HepG2 (cell line): ENCODE results near the gene CFAP46. TPM values are rescaled to one million over a fixed set of nuclear protein-coding genes. Genes with fewer than 3 reads are reported as not detected.
"Not testable (repeated sequence)": the region's sequence is repeated elsewhere in the genome, so short reads cannot be mapped to it uniquely, and the experiment has no call there.

Experiments
- ATAC-seq: fragments of 200-7000 bp; cut with Tn5 transposase; 3 replicates; pipeline ENCODE4 v1.9.1; 2020; ENCODE audit warnings: mild to moderate bottlenecking, moderate library complexity
- BruUV-seq: library from RNA; stranded (reverse); fragments of 400-500 nt; replicated peaks from 2 replicates; lab custom pipeline; 2021; lab: Mats Ljungman, UMichigan
- CTCF ChIA-PET: fragments of 300-600 bp; formaldehyde crosslinking; extraction: SDS; loops from one replicate; lab custom pipeline; 2021; ENCODE audit warnings: low total read pairs, inconsistent platforms, low intra/inter-chr PET ratio; lab: Yijun Ruan, JAX
- POLR2A ChIA-PET: fragments of 350-600 bp; sonication (Branson Sonifier 250); formaldehyde crosslinking; loops from one replicate; lab custom pipeline; 2020; ENCODE audit warnings: antibody characterized with exemption, inconsistent platforms; lab: Yijun Ruan, JAX
- DNase-seq: peaks from one replicate; pipeline ENCODE4 v3.0.0-alpha.2; 2015; ENCODE audit warnings: low spot score
- FAIRE-seq: peaks from 3 replicates; lab custom pipeline; 2011; peaks lifted over from hg19 to GRCh38; lab: Jason Lieb, UNC
- H2AFZ ChIP-seq: one replicate; pipeline ENCODE4 v1.6.1; 2011; ENCODE audit warnings: low read length, inconsistent platforms
- H3K27ac ChIP-seq: fragments of 300-600 bp; 3 replicates; pipeline ENCODE4 v1.8.0; 2011; ENCODE audit warnings: mixed run types, mild to moderate bottlenecking, mixed read lengths, low read length, inconsistent platforms; ENCODE audit not compliant: insufficient read depth; ENCODE audit errors: extremely low read length
- H3K27me3 ChIP-seq, 2 experiments: fragments of 200-600 bp in 1 of 2; 2 replicates in 1 of 2; 3 replicates in 1 of 2; pipeline versions ENCODE4 v1.6.0 to v1.8.0; 2011; ENCODE audit warnings: low read length in 2 of 2, mild to moderate bottlenecking in 2 of 2, moderate library complexity in 2 of 2, inconsistent platforms in 1 of 2; ENCODE audit not compliant: insufficient read depth in 2 of 2, control insufficient read depth in 1 of 2
- H3K36me3 ChIP-seq, 2 experiments: fragments of 200-600 bp in 1 of 2; replicated peaks in 1 of 2; 2 replicates in 1 of 2; 3 replicates in 1 of 2; pipeline versions ENCODE4 v1.5.1 to v1.8.0; 2011; ENCODE audit warnings: low read length in 2 of 2, inconsistent platforms in 1 of 2; ENCODE audit not compliant: insufficient read depth in 2 of 2, control insufficient read depth in 1 of 2
- H3K4me1 ChIP-seq: 2 replicates; pipeline ENCODE4 v1.5.1; 2012; ENCODE audit warnings: low read length, inconsistent platforms; ENCODE audit not compliant: insufficient read depth
- H3K4me2 ChIP-seq: 2 replicates; pipeline ENCODE4 v1.6.0; 2011; ENCODE audit warnings: low read depth, low read length, inconsistent platforms
- H3K4me3 ChIP-seq, 3 experiments: fragments of 200-600 bp in 1 of 3; sonication (generic), shearing (Covaris generic) in 1 of 3; replicated peaks in 1 of 3; 2 replicates each; pipeline ENCODE4 v1.5.1; 2011 to 2016; ENCODE audit warnings: low read length in 3 of 3, inconsistent platforms in 2 of 3, low read depth in 2 of 3, mild to moderate bottlenecking in 2 of 3, control low read depth in 1 of 3, mixed read lengths in 1 of 3; ENCODE audit not compliant: insufficient read depth in 1 of 3
- H3K79me2 ChIP-seq: one replicate; pipeline ENCODE4 v1.6.1; 2011; ENCODE audit warnings: low read length, inconsistent platforms; ENCODE audit not compliant: insufficient read depth
- H3K9ac ChIP-seq: 2 replicates; pipeline ENCODE4 v1.6.0; 2011; ENCODE audit warnings: mild to moderate bottlenecking, low read depth, low read length, inconsistent platforms; ENCODE audit not compliant: insufficient read depth
- H3K9me3 ChIP-seq: 2 replicates; pipeline ENCODE4 v1.5.1; 2012; ENCODE audit warnings: mild to moderate bottlenecking, low read length
- H4K20me1 ChIP-seq: 2 replicates; pipeline ENCODE4 v1.6.0; 2011; ENCODE audit warnings: inconsistent platforms, mild to moderate bottlenecking, low read length, moderate library complexity; ENCODE audit not compliant: insufficient read depth
- CERS6 ChIP-seq: sonication (generic); formaldehyde crosslinking; IDR thresholded peaks from 2 replicates; pipeline ENCODE4 v1.5.0; 2020; ENCODE audit warnings: missing genetic modification reagents
- SMAD1 ChIP-seq: sonication (generic); formaldehyde crosslinking; IDR thresholded peaks from 2 replicates; pipeline ENCODE4 v1.4.0; 2020; ENCODE audit warnings: missing genetic modification reagents, low read depth, mild to moderate bottlenecking, borderline replicate concordance
- SMAD3 ChIP-seq: sonication (generic); formaldehyde crosslinking; IDR thresholded peaks from 2 replicates; pipeline ENCODE4 v1.4.0; 2020; ENCODE audit warnings: missing genetic modification reagents
- WGBS: methylation state at CpG from one replicate; pipeline ENCODE4 v1.1.6; 2017; ENCODE audit warnings: low lambda C conversion rate; 5-methylcytosine and 5-hydroxymethylcytosine counted together
- in situ Hi-C: cut with HindIII; loops from 2 replicates; pipeline ENCODE4 v1.10.0; 2017; ENCODE audit warnings: low pct_unique_long_range_greater_than_20kb; ENCODE audit not compliant: extremely low pct_ligation_motif_present
- intact Hi-C: fragments of 100-400 bp; cut with micrococcal nuclease; formaldehyde crosslinking; loops from one replicate; pipeline ENCODE4 v1.10.0; 2022; ENCODE audit not compliant: unreplicated experiment
- polyA plus RNA-seq, 8 experiments: library from polyadenylated mRNA; depleted of rRNA in 3 of 8; stranded (reverse) in 7 of 8; unstranded in 1 of 8; fragments of >200 nt; fragmentation: Illumina TruSeq in 4 of 8; extraction: Trizol in 4 of 8; gene quantifications; 2 replicates each; pipeline versions ENCODE4 v1.2.1 to v1.2.3, GENCODE V29; 2011 to 2016; ENCODE audit warnings: low read depth in 4 of 8, missing spikeins in 1 of 8, mixed read lengths in 1 of 8; ENCODE audit not compliant: insufficient read depth in 1 of 8
- total RNA-seq, 5 experiments: library from RNA; depleted of rRNA; stranded (reverse); fragments of >200 nt; fragmentation: Illumina TruSeq; extraction: Trizol; gene quantifications; 2 replicates each; pipeline ENCODE4 v1.2.3, GENCODE V29; 2016; ENCODE audit warnings: low read depth in 1 of 5

Gene CFAP46
- total and polyA plus RNA-seq, 2 of the 13 experiments (the other 11 are each of a cell fraction or from before 2014, with no cell fraction given), result 0.24 to 0.84 TPM

- TF ChIP-seq CERS6 (CRISPR knock-in tag), result no peak
Observed at GRCh38 chr10:132798876-132799275, 143.5 kb downstream of the CFAP46 start (continued).

DNA sequence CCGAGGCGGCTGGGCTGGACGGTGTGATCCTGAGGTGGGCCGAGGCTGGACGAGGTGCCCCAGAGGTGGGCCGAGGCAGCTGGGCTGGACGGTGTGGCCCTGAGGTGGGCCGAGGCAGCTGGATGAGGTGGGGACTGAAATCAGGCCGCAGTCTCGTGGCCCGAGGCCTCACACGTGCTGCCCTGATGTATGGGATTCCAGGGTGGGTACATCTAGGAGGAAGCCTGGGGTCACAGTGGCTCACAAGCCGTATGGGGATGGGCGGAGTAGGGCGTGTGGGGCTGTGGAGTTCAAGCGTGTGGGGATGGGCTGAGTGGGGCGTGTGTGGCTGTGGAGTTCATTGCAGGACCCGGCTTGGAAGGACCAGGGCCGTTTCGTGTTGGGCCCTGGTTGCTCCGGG lies 144.0 kb downstream of the CFAP46 start:
- no peak overlapping the region for H3K9ac ChIP-seq
- BruUV-seq, result no TSS peak
- H2AFZ ChIP-seq, result no peak overlapping the region
- no peaks in the 10 kb centered on the region for H3K4me1 ChIP-seq
- ChIA-PET CTCF (no interaction called here), POLR2A (no interaction called here)
- H3K27ac ChIP-seq, result no peak overlapping the region
- TF ChIP-seq SMAD1 (CRISPR knock-in tag) (no peak), SMAD3 (CRISPR knock-in tag) (no peak)
- H3K79me2 ChIP-seq, result no peaks in the 10 kb centered on the region
- H3K36me3 ChIP-seq, result no peaks in the 10 kb centered on the region
- in situ Hi-C loops, result no loop called here
- H3K4me3 ChIP-seq, result no peak overlapping the region
- intact Hi-C loops, result no loop called here
- DNase-seq, result no peak
- H4K20me1 ChIP-seq, result no peaks in the 10 kb centered on the region
- no CpG with 5 or more reads among the region's 21 CpGs for WGBS
- no peak for FAIRE-seq
- no peak for ATAC-seq
- H3K27me3 ChIP-seq, result peaks cover 7 to 43% of the 10 kb centered on the region in 2 experiments
- H3K4me2 ChIP-seq, result no peak overlapping the region
- H3K9me3 ChIP-seq, result no peaks in the 10 kb centered on the region

DNA sequence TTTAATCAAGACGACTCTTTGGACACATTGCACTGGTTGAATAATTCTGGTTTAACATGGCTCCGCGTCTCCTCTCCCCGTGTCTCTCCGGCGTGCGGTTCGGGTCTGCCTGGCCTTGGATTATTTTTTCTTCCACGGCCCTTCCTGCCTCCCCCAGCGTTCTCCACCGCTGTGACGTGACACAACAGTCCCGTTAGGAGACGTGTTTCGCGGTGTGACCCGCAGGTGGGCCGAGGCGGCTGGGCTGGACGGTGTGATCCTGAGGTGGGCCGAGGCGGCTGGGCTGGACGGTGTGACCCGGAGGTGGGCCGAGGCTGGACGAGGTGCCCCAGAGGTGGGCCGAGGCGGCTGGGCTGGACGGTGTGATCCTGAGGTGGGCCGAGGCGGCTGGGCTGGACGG lies 144.4 kb downstream of the CFAP46 start:
- intact Hi-C loops, H3K36me3 ChIP-seq, POLR2A ChIA-PET, H3K9me3 ChIP-seq, FAIRE-seq, CTCF ChIA-PET, H3K4me1 ChIP-seq, BruUV-seq, in situ Hi-C loops, H2AFZ ChIP-seq, H4K20me1 ChIP-seq, H3K27ac ChIP-seq, DNase-seq, ATAC-seq, H3K79me2 ChIP-seq, H3K4me3 ChIP-seq, H3K4me2 ChIP-seq, H3K9ac ChIP-seq: not testable (repeated sequence)
- H3K27me3 ChIP-seq, result peaks cover 7 to 46% of the 10 kb centered on the region in 2 experiments
- 67% methylated on average over 32 of the region's 32 CpGs for WGBS
